Activated CD4-positive, alpha-beta memory T cell treated with anti-CD3 and anti-CD28 coated beads for 36 hours (primary cell): Measurements from ENCODE around the gene EPHA7. TPM values are rescaled to one million over a fixed set of nuclear protein-coding genes. Genes with fewer than 3 reads are reported as not detected.

Source experiments
- CTCF ChIA-PET: fragments of 350-600 bp; sonication (Branson Sonifier 250); formaldehyde crosslinking; loops from one replicate; lab custom pipeline; 2021; ENCODE audit warnings: antibody characterized with exemption, inconsistent platforms; lab: Charles Lee
- POLR2A ChIA-PET: fragments of 350-600 bp; sonication (Branson Sonifier 250); formaldehyde crosslinking; loops from one replicate; lab custom pipeline; 2021; ENCODE audit warnings: antibody characterized with exemption; lab: Charles Lee
- DNase-seq: peaks from one replicate; pipeline ENCODE4 v3.0.0-alpha.2; 2020
- H3K27ac Mint-ChIP-seq: one replicate; pipeline ENCODE4 v1.8.0; 2021; ENCODE audit warnings: mixed read lengths
- H3K27me3 Mint-ChIP-seq: one replicate; pipeline ENCODE4 v1.8.0; 2021; ENCODE audit warnings: mixed read lengths
- H3K36me3 Mint-ChIP-seq: one replicate; pipeline ENCODE4 v1.8.0; 2021; ENCODE audit warnings: mixed read lengths
- H3K4me1 Mint-ChIP-seq: one replicate; pipeline ENCODE4 v1.8.0; 2021; ENCODE audit warnings: low read depth, mixed read lengths
- H3K4me3 Mint-ChIP-seq: one replicate; pipeline ENCODE4 v1.8.0; 2021; ENCODE audit warnings: mild to moderate bottlenecking, mixed read lengths
- H3K9me3 Mint-ChIP-seq: one replicate; pipeline ENCODE4 v1.8.0; 2021; ENCODE audit warnings: mixed read lengths
- intact Hi-C: fragments of 100-400 bp; cut with micrococcal nuclease; formaldehyde crosslinking; loops from one replicate; pipeline ENCODE4 v1.15.1; 2023
- total RNA-seq, 2 experiments: library from RNA; stranded (reverse); gene quantifications; one replicate each; pipeline ENCODE4 v1.2.3, GENCODE V29; 2021

EPHA7 gene
- total RNA-seq, 2 experiments from 2014 or later, result not detected

DNA sequence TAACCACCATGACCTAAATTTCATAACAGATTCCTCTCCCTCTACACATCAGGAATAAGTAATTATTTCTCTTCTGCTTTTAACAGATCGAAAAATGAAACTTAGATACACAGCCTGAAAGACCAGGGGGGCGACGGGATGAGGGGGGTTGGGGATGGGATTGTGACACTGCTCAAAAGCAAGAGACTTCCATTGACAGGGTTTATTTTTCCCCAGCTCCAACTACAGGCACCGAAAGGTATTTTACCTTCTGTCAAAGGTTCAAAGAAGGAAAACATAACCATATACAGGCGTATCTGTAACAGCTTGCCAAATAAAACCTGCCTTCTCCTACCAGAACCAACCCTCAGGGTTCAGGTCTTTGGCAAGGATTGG lies 1.3 kb downstream of the EPHA7 start:
- Mint-ChIP-seq H3K9me3 (no peaks in the 10 kb centered on the region), H3K27me3 (peaks cover 54% of the 10 kb centered on the region), H3K36me3 (no peaks in the 10 kb centered on the region), H3K4me1 (peaks cover 25% of the 10 kb centered on the region), H3K4me3 (no peak overlapping the region), H3K27ac (no peak overlapping the region)
- POLR2A ChIA-PET, result no interaction called here
- no peak for DNase-seq
- CTCF ChIA-PET, result no interaction called here
- intact Hi-C loops, result no loop called here

GRCh38 chr6:93417421-93418013 lies 1.8 kb downstream of the EPHA7 start:
- no peak overlapping the region for H3K27ac Mint-ChIP-seq
- H3K27me3 Mint-ChIP-seq, result peaks cover 52% of the 10 kb centered on the region
- no peaks in the 10 kb centered on the region for H3K36me3 Mint-ChIP-seq
- no peak overlapping the region for H3K4me3 Mint-ChIP-seq
- peaks cover 25% of the 10 kb centered on the region for H3K4me1 Mint-ChIP-seq
- H3K9me3 Mint-ChIP-seq, result no peaks in the 10 kb centered on the region
- intact Hi-C loops, result no loop called here
- DNase-seq, result no peak
- ChIA-PET CTCF (no interaction called here), POLR2A (no interaction called here)

- Mint-ChIP-seq H3K4me1 (peaks cover 25% of the 10 kb centered on the region), H3K27me3 (peaks cover 48% of the 10 kb centered on the region), H3K36me3 (no peaks in the 10 kb centered on the region), H3K4me3 (no peak overlapping the region), H3K9me3 (no peaks in the 10 kb centered on the region), H3K27ac (no peak overlapping the region)
- peak; percentile 9 for DNase-seq
- CTCF ChIA-PET, result no interaction called here
- intact Hi-C loops, result no loop called here
- POLR2A ChIA-PET, result no interaction called here
Observed at GRCh38 chr6:93416571-93417420, 2.6 kb downstream of the EPHA7 start.

DNA sequence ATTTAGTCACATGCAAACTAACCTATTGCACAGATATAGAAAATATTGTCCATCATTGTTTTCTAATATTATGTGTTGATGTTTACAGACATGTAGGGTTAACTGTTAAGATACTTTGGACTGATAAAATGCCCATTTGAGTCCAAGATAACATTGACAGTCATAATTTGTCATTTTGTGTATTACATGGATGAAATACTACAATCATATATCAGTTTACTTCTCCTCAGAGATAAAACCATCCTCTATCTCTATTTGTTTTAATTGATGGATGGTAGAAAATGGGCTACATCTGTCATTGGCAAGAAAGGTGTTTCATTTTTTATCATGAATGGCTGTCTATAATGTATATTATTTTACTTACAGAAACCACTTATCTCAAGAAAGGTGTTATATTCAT lies 6.2 kb downstream of the EPHA7 start:
- ChIA-PET POLR2A (no interaction called here), CTCF (no interaction called here)
- peaks cover 24% of the 10 kb centered on the region for H3K27me3 Mint-ChIP-seq
- H3K4me3 Mint-ChIP-seq, result no peak overlapping the region
- DNase-seq, result no peak
- intact Hi-C loops, result no loop called here
- peaks cover 13% of the 10 kb centered on the region for H3K4me1 Mint-ChIP-seq
- no peaks in the 10 kb centered on the region for H3K9me3 Mint-ChIP-seq
- H3K27ac Mint-ChIP-seq, result no peak overlapping the region
- H3K36me3 Mint-ChIP-seq, result no peaks in the 10 kb centered on the region

- DNase-seq, result no peak
- no peak overlapping the region for H3K27ac Mint-ChIP-seq
- CTCF ChIA-PET, result no interaction called here
- H3K27me3 Mint-ChIP-seq, result peaks cover 17% of the 10 kb centered on the region
- POLR2A ChIA-PET, result no interaction called here
- H3K9me3 Mint-ChIP-seq, result no peaks in the 10 kb centered on the region
- no peaks in the 10 kb centered on the region for H3K36me3 Mint-ChIP-seq
- peaks cover 7% of the 10 kb centered on the region for H3K4me1 Mint-ChIP-seq
- intact Hi-C loops, result no loop called here
- H3K4me3 Mint-ChIP-seq, result no peak overlapping the region
Observed at GRCh38 chr6:93412452-93412851, 6.9 kb downstream of the EPHA7 start.

GRCh38 chr6:93407186-93407585 lies 12.2 kb downstream of the EPHA7 start:
- no peaks in the 10 kb centered on the region for H3K27me3 Mint-ChIP-seq
- no peaks in the 10 kb centered on the region for H3K36me3 Mint-ChIP-seq
- no peak overlapping the region for H3K27ac Mint-ChIP-seq
- POLR2A ChIA-PET, result no interaction called here
- no peaks in the 10 kb centered on the region for H3K4me1 Mint-ChIP-seq
- DNase-seq, result no peak
- no peaks in the 10 kb centered on the region for H3K9me3 Mint-ChIP-seq
- intact Hi-C loops, result no loop called here
- CTCF ChIA-PET, result no interaction called here
- H3K4me3 Mint-ChIP-seq, result no peak overlapping the region

DNA sequence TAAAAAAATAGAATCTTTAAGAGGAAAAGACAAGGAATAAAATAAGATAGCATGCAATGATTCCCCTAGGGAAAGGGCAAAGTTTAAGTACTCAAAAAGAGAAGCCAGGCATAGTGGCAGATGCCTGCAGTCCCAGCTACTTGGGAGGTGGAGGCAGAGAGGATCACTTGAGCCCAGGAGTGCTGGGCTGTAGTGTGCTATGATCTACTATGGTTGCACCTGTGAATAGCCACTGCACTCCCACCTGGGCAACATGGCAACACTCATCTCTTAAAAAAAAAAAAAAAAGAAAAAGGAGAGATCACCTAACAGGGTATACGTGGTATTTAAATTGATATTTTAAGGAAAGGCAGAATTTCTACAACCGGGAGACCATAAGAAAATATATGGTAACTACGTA lies 16.0 kb downstream of the EPHA7 start:
- Mint-ChIP-seq H3K9me3 (no peaks in the 10 kb centered on the region), H3K4me1 (no peaks in the 10 kb centered on the region), H3K27ac (no peak overlapping the region), H3K4me3 (no peak overlapping the region), H3K27me3 (no peaks in the 10 kb centered on the region), H3K36me3 (no peaks in the 10 kb centered on the region)
- intact Hi-C loops, result no loop called here
- ChIA-PET CTCF (no interaction called here), POLR2A (no interaction called here)
- no peak for DNase-seq

DNA sequence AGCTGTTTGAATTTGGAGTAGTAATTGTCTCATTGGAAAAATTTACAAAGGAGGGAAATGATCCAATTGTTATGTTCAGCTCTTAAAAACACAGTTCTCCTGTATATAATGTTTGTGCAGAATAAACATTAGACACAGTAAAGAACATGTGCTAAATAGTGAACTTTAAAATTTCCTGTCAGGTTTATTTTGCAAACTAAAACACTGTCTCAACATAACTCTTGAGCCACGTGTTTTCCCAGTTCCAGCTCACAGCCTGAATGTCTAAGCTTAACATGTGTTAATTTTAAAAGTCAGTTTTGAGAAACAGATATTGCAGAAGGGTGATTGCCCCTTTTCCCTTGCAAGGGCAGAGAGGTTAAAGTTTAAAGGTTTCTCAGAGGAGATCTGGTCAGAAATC lies 20.6 kb downstream of the EPHA7 start:
- H3K36me3 Mint-ChIP-seq, result no peaks in the 10 kb centered on the region
- H3K4me1 Mint-ChIP-seq, result no peaks in the 10 kb centered on the region
- ChIA-PET POLR2A (no interaction called here), CTCF (no interaction called here)
- no peaks in the 10 kb centered on the region for H3K27me3 Mint-ChIP-seq
- H3K9me3 Mint-ChIP-seq, result peaks cover 4% of the 10 kb centered on the region
- no peak for DNase-seq
- H3K4me3 Mint-ChIP-seq, result no peak overlapping the region
- intact Hi-C loops, result no loop called here
- no peak overlapping the region for H3K27ac Mint-ChIP-seq

DNA sequence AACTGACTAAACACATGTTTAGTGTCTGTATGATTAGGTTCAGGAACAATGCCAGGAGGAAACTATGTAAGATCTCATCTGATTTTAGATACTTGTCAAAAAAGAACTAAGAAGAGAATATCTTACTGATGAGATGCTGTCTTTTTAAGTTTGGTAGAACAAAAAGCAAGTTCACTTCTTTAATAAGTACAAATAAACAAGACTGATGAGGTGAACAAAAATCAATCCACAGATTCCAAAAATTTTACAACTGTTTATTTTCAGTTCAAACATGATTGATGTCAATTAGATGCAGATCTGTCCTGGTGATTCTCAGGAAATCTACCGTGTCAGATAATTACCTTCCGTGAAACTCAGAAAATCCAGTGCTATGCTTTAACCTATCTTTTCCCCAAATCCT lies 24.9 kb downstream of the EPHA7 start:
- Mint-ChIP-seq H3K9me3 (peaks cover 4% of the 10 kb centered on the region), H3K4me3 (no peak overlapping the region), H3K36me3 (no peaks in the 10 kb centered on the region), H3K4me1 (no peaks in the 10 kb centered on the region), H3K27me3 (no peaks in the 10 kb centered on the region), H3K27ac (no peak overlapping the region)
- no peak for DNase-seq
- intact Hi-C loops, result no loop called here
- ChIA-PET CTCF (no interaction called here), POLR2A (no interaction called here)

GRCh38 chr6:93393554-93394074 lies 25.7 kb downstream of the EPHA7 start:
- no peak overlapping the region for H3K4me3 Mint-ChIP-seq
- peaks cover 4% of the 10 kb centered on the region for H3K9me3 Mint-ChIP-seq
- DNase-seq, result no peak
- intact Hi-C loops, result no loop called here
- no peaks in the 10 kb centered on the region for H3K4me1 Mint-ChIP-seq
- ChIA-PET CTCF (no interaction called here), POLR2A (no interaction called here)
- H3K36me3 Mint-ChIP-seq, result no peaks in the 10 kb centered on the region
- H3K27me3 Mint-ChIP-seq, result no peaks in the 10 kb centered on the region
- no peak overlapping the region for H3K27ac Mint-ChIP-seq

DNA sequence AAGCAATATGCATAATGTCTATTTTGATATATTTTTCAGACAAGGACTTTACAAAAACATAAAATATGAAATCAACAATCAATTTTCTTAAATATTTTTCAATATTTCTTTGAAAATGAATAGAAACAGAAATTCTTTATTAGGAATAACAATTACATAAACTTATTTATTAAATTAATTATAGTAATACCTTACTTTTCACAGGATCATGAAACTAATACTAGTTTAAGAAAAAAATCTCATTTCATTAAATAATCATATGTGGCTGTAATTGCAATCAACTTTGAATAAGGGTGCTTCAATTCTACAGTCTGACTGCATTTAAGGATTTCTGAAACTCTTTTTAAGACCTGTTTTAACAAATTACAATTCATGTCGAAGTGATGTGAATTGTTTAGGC lies 26.6 kb downstream of the EPHA7 start:
- H3K27me3 Mint-ChIP-seq, result no peaks in the 10 kb centered on the region
- no peaks in the 10 kb centered on the region for H3K36me3 Mint-ChIP-seq
- no peak overlapping the region for H3K27ac Mint-ChIP-seq
- peaks cover 6% of the 10 kb centered on the region for H3K9me3 Mint-ChIP-seq
- DNase-seq, result no peak
- POLR2A ChIA-PET, result no interaction called here
- CTCF ChIA-PET, result no interaction called here
- no peak overlapping the region for H3K4me3 Mint-ChIP-seq
- no peaks in the 10 kb centered on the region for H3K4me1 Mint-ChIP-seq
- intact Hi-C loops, result no loop called here

DNA sequence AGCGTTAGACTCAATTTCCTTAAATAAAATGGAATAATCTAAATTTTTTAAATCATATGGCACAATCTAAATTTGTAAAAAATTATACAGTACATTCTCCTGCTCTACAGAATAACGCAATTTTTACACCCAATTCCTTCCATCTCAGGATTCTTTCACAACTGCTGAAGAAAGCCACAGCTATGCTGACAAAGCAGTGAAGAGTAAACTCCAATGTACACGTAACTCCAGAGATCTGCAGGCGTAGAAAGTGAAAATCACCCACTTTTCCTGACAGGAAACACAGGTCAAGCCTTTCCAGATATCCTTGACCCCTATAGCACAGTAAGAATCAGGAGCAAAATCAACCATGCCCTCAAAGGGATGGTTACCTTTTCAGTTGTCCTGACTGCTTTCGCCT lies 27.4 kb downstream of the EPHA7 start:
- Mint-ChIP-seq H3K4me3 (no peak overlapping the region), H3K36me3 (no peaks in the 10 kb centered on the region), H3K4me1 (no peaks in the 10 kb centered on the region), H3K9me3 (peaks cover 13% of the 10 kb centered on the region), H3K27me3 (no peaks in the 10 kb centered on the region), H3K27ac (no peak overlapping the region)
- CTCF ChIA-PET, result no interaction called here
- POLR2A ChIA-PET, result no interaction called here
- DNase-seq, result no peak
- intact Hi-C loops, result no loop called here

GRCh38 chr6:93389192-93389591 lies 30.2 kb downstream of the EPHA7 start:
- Mint-ChIP-seq H3K4me1 (no peaks in the 10 kb centered on the region), H3K4me3 (no peak overlapping the region), H3K27ac (no peak overlapping the region), H3K9me3 (peaks cover 9% of the 10 kb centered on the region), H3K27me3 (no peaks in the 10 kb centered on the region), H3K36me3 (no peaks in the 10 kb centered on the region)
- ChIA-PET CTCF (no interaction called here), POLR2A (no interaction called here)
- DNase-seq, result no peak
- intact Hi-C loops, result no loop called here
